RWPE1 (cell line): ENCODE results near the gene WASL.

Source experiments
- CTCF ChIA-PET: fragments of 350-600 bp; sonication (Branson Sonifier 250); formaldehyde crosslinking; extraction: SDS; loops from one replicate; lab custom pipeline; 2021; lab: Yijun Ruan, JAX
- POLR2A ChIA-PET: fragments of 400-600 bp; formaldehyde crosslinking; extraction: SDS; loops from one replicate; lab custom pipeline; 2020; ENCODE audit warnings: antibody characterized with exemption; ENCODE audit not compliant: low non-redundant PET; lab: Yijun Ruan, JAX
- DNase-seq: peaks from one replicate; pipeline ENCODE4 v3.0.0; 2012; ENCODE audit warnings: low spot score
- H3K27ac ChIP-seq: fragments of 450-650 bp; 2 replicates; pipeline ENCODE4 v1.5.1; 2017
- TF ChIP-seq, protein P1 (sequence below): fragments of 450-650 bp; conservative IDR thresholded peaks from 2 replicates; pipeline ENCODE4 v1.5.1; 2017; ENCODE audit warnings: low read depth, mild to moderate bottlenecking

The WASL gene

GRCh38 chr7:123757095-123757494 is 8.3 kb upstream of the WASL start:
- TF ChIP-seq, protein P1, sequence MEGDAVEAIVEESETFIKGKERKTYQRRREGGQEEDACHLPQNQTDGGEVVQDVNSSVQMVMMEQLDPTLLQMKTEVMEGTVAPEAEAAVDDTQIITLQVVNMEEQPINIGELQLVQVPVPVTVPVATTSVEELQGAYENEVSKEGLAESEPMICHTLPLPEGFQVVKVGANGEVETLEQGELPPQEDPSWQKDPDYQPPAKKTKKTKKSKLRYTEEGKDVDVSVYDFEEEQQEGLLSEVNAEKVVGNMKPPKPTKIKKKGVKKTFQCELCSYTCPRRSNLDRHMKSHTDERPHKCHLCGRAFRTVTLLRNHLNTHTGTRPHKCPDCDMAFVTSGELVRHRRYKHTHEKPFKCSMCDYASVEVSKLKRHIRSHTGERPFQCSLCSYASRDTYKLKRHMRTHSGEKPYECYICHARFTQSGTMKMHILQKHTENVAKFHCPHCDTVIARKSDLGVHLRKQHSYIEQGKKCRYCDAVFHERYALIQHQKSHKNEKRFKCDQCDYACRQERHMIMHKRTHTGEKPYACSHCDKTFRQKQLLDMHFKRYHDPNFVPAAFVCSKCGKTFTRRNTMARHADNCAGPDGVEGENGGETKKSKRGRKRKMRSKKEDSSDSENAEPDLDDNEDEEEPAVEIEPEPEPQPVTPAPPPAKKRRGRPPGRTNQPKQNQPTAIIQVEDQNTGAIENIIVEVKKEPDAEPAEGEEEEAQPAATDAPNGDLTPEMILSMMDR: no peak
- ChIA-PET CTCF (no interaction called here), POLR2A (no interaction called here)
- no peak overlapping the region for H3K27ac ChIP-seq
- DNase-seq: peak; percentile 29

DNA sequence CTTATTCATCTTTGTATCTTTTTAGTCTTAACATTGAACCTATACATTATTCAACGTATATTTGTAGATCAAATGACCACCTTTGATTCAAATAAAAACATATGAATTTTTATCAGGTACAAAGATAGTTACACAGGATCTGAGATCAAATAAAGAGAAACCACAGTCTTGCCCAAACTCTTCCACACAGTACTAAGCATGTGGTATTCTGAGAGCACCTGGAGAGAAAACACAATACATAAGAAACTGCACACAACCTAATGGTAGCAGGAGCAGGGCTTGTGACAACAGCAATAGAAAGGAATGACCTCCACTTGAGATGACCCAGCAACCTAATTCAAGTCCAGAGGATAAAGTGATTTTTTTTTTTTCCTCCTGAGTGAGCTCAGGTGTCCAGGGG is 6.5 kb upstream of the WASL start:
- POLR2A ChIA-PET: no interaction called here
- no peak overlapping the region for H3K27ac ChIP-seq
- TF ChIP-seq, protein P1: no peak
- CTCF ChIA-PET: interaction anchor here (0.6 kb wide), 1 partner anchor 247 kb away, joined by 5 read pairs; no protein-coding TSS in a partner anchor
- no peak for DNase-seq

GRCh38 chr7:123754271-123754871 is 5.6 kb upstream of the WASL start:
- TF ChIP-seq, protein P1: no peak
- POLR2A ChIA-PET: no interaction called here
- CTCF ChIA-PET: no interaction called here
- no peak for DNase-seq
- no peak overlapping the region for H3K27ac ChIP-seq

DNA sequence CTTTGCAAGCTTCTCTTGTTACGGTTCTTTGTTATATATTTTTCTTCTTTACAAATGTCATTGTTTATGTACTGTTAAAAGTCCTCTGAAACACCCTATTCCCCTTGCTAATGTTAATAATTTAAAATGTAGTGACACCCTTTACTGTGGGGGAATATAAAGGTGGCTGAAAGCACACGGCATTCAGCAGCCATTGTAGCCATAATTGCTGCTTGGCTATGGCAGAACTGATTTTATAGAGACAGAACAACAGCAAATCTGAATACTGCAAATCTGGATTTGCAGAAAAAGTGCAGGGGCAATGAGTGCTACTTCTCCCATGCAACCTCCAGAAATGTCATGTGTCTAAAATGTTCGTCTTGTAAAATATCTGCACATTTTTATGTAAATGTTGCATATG is 3.7 kb upstream of the WASL start:
- TF ChIP-seq, protein P1: no peak
- ChIA-PET CTCF (no interaction called here), POLR2A (no interaction called here)
- no peak overlapping the region for H3K27ac ChIP-seq
- DNase-seq: no peak

GRCh38 chr7:123751821-123752220 is 3.0 kb upstream of the WASL start:
- ChIA-PET CTCF (no interaction called here), POLR2A (no interaction called here)
- TF ChIP-seq, protein P1: no peak
- H3K27ac ChIP-seq: no peak overlapping the region
- DNase-seq: no peak

- TF ChIP-seq, protein P1: no peak
- no peak overlapping the region for H3K27ac ChIP-seq
- no peak for DNase-seq
- CTCF ChIA-PET: interaction anchor here (0.6 to 1.0 kb wide), 2 partner anchors 68 to 114 kb away, joined by 3 to 5 read pairs; no protein-coding TSS in a partner anchor
- POLR2A ChIA-PET: no interaction called here
Observed at GRCh38 chr7:123750389-123751230, 1.8 kb upstream of the WASL start.
